Activated T-cell treated with anti-CD3 and anti-CD28 coated beads, Interleukin-2, amount 50 U/mL, for 72 hours (primary cell): ENCODE data around the gene DIAPH2. TPM values are rescaled to one million over a fixed set of nuclear protein-coding genes. Genes with fewer than 3 reads are reported as not detected.

Experiments
- ATAC-seq, 2 donors: fragments of 150-1000 bp; cut with Tn5 transposase; replicated peaks in 1 of 2; 2 replicates each; pipeline ENCODE4 v1.10.0; 2021; ENCODE audit warnings: moderate library complexity in 2 of 2, mild to moderate bottlenecking in 1 of 2
- DNase-seq, 2 donors: peaks; one replicate each; pipeline ENCODE4 v3.0.0; 2021 to 2022; ENCODE audit warnings: mixed read lengths in 1 of 2
- H3K27ac Mint-ChIP-seq: one replicate; pipeline ENCODE4 v1.8.0; 2022; ENCODE audit warnings: mild to moderate bottlenecking, moderate library complexity, mixed read lengths
- H3K27me3 Mint-ChIP-seq: one replicate; pipeline ENCODE4 v1.8.0; 2022; ENCODE audit warnings: low read depth, mixed read lengths
- H3K36me3 Mint-ChIP-seq, 2 donors: one replicate each; pipeline ENCODE4 v1.8.0; 2022; ENCODE audit warnings: mixed read lengths in 2 of 2, mild to moderate bottlenecking in 1 of 2; ENCODE audit not compliant: insufficient read depth in 2 of 2
- H3K4me1 Mint-ChIP-seq: one replicate; pipeline ENCODE4 v1.8.0; 2022; ENCODE audit warnings: low read depth, mixed read lengths
- H3K4me3 Mint-ChIP-seq, 2 donors: one replicate each; pipeline ENCODE4 v1.8.0; 2022; ENCODE audit warnings: mild to moderate bottlenecking in 2 of 2, mixed read lengths in 2 of 2, moderate library complexity in 2 of 2
- H3K9me3 Mint-ChIP-seq, 2 donors: one replicate each; pipeline ENCODE4 v1.8.0; 2022; ENCODE audit warnings: mixed read lengths in 2 of 2
- total RNA-seq, 2 donors: library from RNA; stranded (reverse); gene quantifications; one replicate each; pipeline ENCODE4 v1.2.3, GENCODE V29; 2022

The DIAPH2 gene
- total RNA-seq, 2 donors from 2014 or later = 10.6 to 11.6 TPM

DNA sequence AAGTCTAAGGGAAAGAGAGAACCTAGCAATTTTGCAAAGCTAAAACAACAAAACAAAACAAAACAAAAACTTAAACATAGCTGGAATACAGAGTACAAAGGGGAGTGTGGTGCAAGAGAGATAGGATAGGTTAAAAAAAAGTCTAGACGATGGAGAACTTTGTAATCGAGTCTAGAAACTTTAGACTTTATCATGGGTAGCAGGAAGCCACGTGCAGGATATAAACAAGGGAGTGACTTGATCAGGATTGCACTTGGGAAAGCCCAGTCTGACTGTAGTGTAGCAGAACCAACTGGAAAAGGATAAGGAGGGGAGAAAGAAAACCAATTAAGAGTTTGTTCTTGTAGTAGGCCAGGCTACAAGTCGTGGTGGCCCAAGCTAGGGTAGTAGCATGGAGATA is 949.2 kb downstream of the DIAPH2 start:
- no peak overlapping the region for H3K27ac Mint-ChIP-seq
- no peaks in the 10 kb centered on the region for H3K36me3 Mint-ChIP-seq
- H3K9me3 Mint-ChIP-seq = no peaks in the 10 kb centered on the region
- H3K4me3 Mint-ChIP-seq = no peak overlapping the region
- peaks cover 7% of the 10 kb centered on the region for H3K27me3 Mint-ChIP-seq
- no peak for ATAC-seq
- DNase-seq = no peak
- H3K4me1 Mint-ChIP-seq = no peaks in the 10 kb centered on the region

DNA sequence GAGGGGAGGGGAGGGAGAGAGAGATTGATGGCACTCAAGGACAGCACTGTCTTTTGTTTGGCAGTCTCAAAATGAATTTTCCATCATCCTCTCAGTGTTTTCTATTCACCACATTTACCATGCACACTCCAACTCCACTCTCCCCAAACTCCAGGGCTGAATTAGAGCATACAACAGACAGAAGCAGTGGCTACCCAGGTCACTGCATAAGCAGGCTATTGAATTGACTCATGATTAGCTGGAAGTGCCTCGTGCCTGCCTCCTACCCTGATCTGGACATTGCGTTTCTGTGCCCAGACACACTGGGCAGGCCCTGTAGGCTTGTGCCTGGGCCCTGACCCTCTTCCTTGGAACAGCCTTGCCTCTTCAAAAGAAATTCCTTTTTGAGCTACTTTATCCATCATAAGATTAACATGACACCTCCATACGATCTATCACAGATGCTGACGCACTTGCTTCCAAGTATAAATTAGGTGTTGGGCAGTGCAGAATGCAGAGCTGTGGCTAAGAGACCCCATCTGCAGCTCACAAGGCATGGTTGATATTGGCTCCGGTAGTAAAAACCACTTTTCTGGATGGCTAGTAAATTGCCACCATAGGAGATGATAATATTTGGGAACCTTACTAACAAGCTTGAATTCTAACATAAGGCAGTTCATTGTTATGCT is 952.0 kb downstream of the DIAPH2 start:
- no peaks in the 10 kb centered on the region for H3K36me3 Mint-ChIP-seq
- H3K27ac Mint-ChIP-seq = no peak overlapping the region
- no peak overlapping the region for H3K4me3 Mint-ChIP-seq
- peaks cover 9% of the 10 kb centered on the region for H3K4me1 Mint-ChIP-seq
- no peaks in the 10 kb centered on the region for H3K27me3 Mint-ChIP-seq
- DNase-seq (no peak), ATAC-seq (no peak)
- no peaks in the 10 kb centered on the region for H3K9me3 Mint-ChIP-seq

DNA sequence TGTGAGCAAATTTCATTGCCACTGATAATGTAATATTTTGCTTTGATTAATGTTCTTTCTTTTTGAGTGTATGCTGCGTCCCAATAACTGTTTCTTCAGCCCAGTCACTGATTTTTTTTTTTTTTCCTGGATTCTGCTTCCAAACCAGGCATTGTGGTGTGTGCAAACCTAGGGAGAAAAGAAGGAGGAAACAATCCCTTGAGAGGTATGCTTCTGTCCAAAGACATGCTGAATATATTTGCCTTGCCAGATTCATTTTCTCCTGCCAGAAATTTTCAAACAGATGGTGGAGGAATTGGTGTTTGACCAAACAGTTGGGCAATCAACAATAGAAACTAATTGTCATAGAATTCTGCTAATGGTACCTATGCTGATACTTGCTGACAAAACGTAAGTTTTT is 952.6 kb downstream of the DIAPH2 start:
- Mint-ChIP-seq H3K4me3 (no peak overlapping the region), H3K36me3 (no peaks in the 10 kb centered on the region), H3K9me3 (no peaks in the 10 kb centered on the region), H3K4me1 (peaks cover 9% of the 10 kb centered on the region), H3K27ac (no peak overlapping the region), H3K27me3 (no peaks in the 10 kb centered on the region)
- ATAC-seq = no peak
- no peak for DNase-seq

- no peak overlapping the region for H3K27ac Mint-ChIP-seq
Measured at GRCh38 chrX:97638621-97639020, 954.0 kb downstream of the DIAPH2 start.

GRCh38 chrX:97639526-97639925 is 954.9 kb downstream of the DIAPH2 start:
- Mint-ChIP-seq H3K4me3 (no peak overlapping the region), H3K4me1 (peaks cover 9% of the 10 kb centered on the region), H3K27ac (no peak overlapping the region), H3K36me3 (no peaks in the 10 kb centered on the region), H3K9me3 (no peaks in the 10 kb centered on the region), H3K27me3 (no peaks in the 10 kb centered on the region)
- ATAC-seq (peak in 1 of 2 donors; percentile 30), DNase-seq (no peak)

More at GRCh38 chrX:97638621-97639020, 954.0 kb downstream of the DIAPH2 start:
- DNase-seq (no peak), ATAC-seq (no peak)
- no peaks in the 10 kb centered on the region for H3K27me3 Mint-ChIP-seq
- H3K4me3 Mint-ChIP-seq = no peak overlapping the region
- H3K9me3 Mint-ChIP-seq = no peaks in the 10 kb centered on the region
- H3K4me1 Mint-ChIP-seq = peaks cover 9% of the 10 kb centered on the region
- H3K36me3 Mint-ChIP-seq = no peaks in the 10 kb centered on the region

Other genes with a start within 250 kb of the DIAPH2 start
- gene RPA4, start 199.1 kb downstream of the DIAPH2 start, total RNA-seq = under 1 TPM; 0.60 to 0.86 TPM